ENCODE data around the gene JAML. TPM values are rescaled to one million over a fixed set of nuclear protein-coding genes. Genes with fewer than 3 reads are reported as not detected.

JAML gene
- total and polyA plus RNA-seq, 2 of the 8 experiments (the other 6 are each of a cell fraction or from before 2014, with no cell fraction given): 0.12 to 0.58 TPM

- TF ChIP-seq RNF2 (IDR thresholded peaks at IDR 0.05; ENCODE audit: borderline replicate concordance, low read depth, low read length, missing control alignments, poor library complexity, severe bottlenecking): no peak
- TF ChIP-seq POLR2AphosphoS5 (IDR thresholded peaks at IDR 0.05; ENCODE audit: low read depth, low read length): no peak
- TF ChIP-seq JUND (IDR thresholded peaks at IDR 0.05; ENCODE audit: low read length): no peak
Observed at GRCh38 chr11:118167906-118168305, 56.9 kb downstream of the JAML start (continued).

All from H1 (cell line).